GM12801 (cell line): Measurements from ENCODE around the gene STEAP2.

Experiments used
- TF ChIP-seq, protein P1 (sequence below): IDR thresholded peaks from one replicate; pipeline ENCODE4 v1.5.1; 2011; ENCODE audit warnings: control low read depth; ENCODE audit not compliant: insufficient read length; ENCODE audit errors: extremely low read depth

STEAP2 gene

DNA sequence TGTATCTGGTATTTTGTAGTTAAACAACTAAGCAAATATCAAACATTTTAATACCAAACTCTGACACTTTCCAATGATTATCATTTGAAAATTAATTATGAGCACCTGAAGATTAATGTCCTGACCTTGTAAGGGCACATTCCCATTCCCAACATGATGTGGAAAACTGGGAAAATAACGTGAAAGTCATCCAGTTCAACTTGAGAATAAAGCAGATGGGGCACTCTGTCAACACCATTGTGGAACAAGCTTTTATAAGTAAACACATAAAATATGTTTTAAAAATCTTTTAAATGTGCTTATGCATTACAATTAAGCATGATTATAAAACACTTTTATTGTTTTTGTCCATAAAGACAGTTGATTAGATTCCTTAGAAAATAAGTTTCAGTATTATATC is 14.1 kb downstream of the STEAP2 start:
- TF ChIP-seq, protein P1, sequence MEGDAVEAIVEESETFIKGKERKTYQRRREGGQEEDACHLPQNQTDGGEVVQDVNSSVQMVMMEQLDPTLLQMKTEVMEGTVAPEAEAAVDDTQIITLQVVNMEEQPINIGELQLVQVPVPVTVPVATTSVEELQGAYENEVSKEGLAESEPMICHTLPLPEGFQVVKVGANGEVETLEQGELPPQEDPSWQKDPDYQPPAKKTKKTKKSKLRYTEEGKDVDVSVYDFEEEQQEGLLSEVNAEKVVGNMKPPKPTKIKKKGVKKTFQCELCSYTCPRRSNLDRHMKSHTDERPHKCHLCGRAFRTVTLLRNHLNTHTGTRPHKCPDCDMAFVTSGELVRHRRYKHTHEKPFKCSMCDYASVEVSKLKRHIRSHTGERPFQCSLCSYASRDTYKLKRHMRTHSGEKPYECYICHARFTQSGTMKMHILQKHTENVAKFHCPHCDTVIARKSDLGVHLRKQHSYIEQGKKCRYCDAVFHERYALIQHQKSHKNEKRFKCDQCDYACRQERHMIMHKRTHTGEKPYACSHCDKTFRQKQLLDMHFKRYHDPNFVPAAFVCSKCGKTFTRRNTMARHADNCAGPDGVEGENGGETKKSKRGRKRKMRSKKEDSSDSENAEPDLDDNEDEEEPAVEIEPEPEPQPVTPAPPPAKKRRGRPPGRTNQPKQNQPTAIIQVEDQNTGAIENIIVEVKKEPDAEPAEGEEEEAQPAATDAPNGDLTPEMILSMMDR: no peak

DNA sequence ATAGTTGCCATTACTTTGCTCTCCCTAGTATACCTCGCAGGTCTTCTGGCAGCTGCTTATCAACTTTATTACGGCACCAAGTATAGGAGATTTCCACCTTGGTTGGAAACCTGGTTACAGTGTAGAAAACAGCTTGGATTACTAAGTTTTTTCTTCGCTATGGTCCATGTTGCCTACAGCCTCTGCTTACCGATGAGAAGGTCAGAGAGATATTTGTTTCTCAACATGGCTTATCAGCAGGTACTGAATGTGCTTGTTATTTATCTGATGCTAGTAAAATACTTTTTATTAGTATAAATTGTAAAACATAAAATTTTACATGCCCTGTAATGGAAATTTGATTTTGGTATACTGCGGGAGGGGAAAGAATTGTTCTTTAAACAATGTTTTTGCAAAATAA is 15.7 kb downstream of the STEAP2 start:
- TF ChIP-seq, protein P1: no peak

DNA sequence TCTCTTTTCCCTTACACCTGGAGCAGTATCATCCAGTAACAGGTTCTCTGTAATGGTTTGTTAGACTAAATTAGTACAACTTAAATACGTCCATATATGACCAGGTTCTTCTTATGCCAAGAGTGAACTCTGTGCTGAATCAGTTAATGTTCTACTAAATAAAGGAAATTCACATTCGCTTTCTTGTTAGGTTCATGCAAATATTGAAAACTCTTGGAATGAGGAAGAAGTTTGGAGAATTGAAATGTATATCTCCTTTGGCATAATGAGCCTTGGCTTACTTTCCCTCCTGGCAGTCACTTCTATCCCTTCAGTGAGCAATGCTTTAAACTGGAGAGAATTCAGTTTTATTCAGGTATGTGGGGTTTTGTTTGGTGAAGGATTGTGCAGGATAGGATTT is 18.1 kb downstream of the STEAP2 start:
- TF ChIP-seq, protein P1: no peak

DNA sequence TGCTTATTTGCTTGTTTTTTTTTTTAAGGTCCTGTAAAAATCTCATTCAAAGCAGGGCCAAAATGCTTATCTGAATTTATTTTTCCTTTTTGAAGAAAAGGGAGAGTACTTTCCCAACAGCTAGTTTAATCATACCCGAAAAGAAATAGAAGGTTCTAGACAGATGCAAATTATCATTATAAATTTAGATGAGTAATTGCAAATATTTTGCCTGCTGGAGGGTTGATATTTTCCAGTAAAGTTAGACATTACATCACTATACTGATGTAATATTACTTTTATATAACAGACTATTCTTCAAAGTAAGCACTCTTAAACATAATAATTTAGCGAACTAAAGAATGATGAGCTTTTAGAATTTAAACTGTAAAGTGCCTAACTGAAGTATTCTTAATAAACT is 19.3 kb downstream of the STEAP2 start:
- TF ChIP-seq, protein P1: no peak

DNA sequence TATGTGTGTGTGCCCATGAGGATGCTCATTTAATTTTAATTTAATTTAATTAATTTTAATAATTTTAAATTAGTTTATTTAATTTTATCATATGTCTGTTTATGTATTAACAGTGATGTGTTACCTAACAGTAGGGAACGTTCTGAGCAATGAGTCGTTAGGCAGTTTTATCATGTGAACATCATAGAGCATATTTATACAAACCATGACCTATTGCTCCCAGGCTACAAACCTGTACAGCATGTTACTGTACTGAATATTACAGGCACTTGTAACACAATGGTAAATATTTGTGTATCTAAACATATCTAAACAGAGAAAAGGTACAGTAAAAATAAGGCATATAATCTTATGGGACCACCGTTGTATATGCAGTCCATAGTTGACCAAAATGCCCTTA is 19.8 kb downstream of the STEAP2 start:
- TF ChIP-seq, protein P1: no peak

DNA sequence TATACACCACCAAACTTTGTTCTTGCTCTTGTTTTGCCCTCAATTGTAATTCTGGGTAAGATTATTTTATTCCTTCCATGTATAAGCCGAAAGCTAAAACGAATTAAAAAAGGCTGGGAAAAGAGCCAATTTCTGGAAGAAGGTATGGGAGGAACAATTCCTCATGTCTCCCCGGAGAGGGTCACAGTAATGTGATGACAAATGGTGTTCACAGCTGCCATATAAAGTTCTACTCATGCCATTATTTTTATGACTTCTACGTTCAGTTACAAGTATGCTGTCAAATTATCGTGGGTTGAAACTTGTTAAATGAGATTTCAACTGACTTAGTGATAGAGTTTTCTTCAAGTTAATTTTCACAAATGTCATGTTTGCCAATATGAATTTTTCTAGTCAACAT is 20.9 kb downstream of the STEAP2 start:
- TF ChIP-seq, protein P1: no peak

DNA sequence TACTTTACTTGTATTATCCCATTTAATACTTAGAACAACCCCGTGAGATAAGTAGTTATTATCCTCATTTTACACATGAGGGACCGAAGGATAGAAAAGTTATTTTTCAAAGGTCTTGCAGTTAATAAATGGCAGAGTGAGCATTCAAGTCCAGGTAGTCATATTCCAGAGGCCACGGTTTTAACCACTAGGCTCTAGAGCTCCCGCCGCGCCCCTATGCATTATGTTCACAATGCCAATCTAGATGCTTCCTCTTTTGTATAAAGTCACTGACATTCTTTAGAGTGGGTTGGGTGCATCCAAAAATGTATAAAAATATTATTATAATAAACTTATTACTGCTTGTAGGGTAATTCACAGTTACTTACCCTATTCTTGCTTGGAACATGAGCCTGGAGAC is 22.0 kb downstream of the STEAP2 start:
- TF ChIP-seq, protein P1: no peak
